WTC11 (cell line): ENCODE measurements around the gene VWF. TPM values are rescaled to one million over a fixed set of nuclear protein-coding genes. Genes with fewer than 3 reads are reported as not detected.

Source experiments
- ATAC-seq: fragments of 200-7000 bp; cut with Tn5 transposase; 2 replicates; pipeline ENCODE4 v1.10.0; 2021; ENCODE audit warnings: mild to moderate bottlenecking, moderate library complexity
- CTCF ChIA-PET: fragments of 300-600 bp; sonication (Branson Sonifier 250); formaldehyde crosslinking; loops from one replicate; lab custom pipeline; 2021; ENCODE audit warnings: antibody characterized with exemption; lab: Charles Lee
- POLR2A ChIA-PET: fragments of 350-600 bp; sonication (Branson Sonifier 250); formaldehyde crosslinking; loops from one replicate; lab custom pipeline; 2021; ENCODE audit warnings: antibody characterized with exemption; lab: Charles Lee
- DNase-seq: peaks from one replicate; pipeline ENCODE4 v3.0.0; 2021; ENCODE audit warnings: low spot score
- H3K27ac Mint-ChIP-seq: 2 replicates; pipeline ENCODE4 v1.8.0; 2021; ENCODE audit warnings: mixed read lengths
- H3K27me3 Mint-ChIP-seq: 2 replicates; pipeline ENCODE4 v1.8.0; 2021; ENCODE audit warnings: low read depth, mild to moderate bottlenecking, moderate library complexity, mixed read lengths
- H3K36me3 Mint-ChIP-seq: 2 replicates; pipeline ENCODE4 v1.8.0; 2021; ENCODE audit warnings: mixed read lengths
- H3K4me1 Mint-ChIP-seq: 2 replicates; pipeline ENCODE4 v1.8.0; 2022; ENCODE audit warnings: mixed read lengths
- H3K4me3 Mint-ChIP-seq: 2 replicates; pipeline ENCODE4 v1.8.0; 2021; ENCODE audit warnings: mild to moderate bottlenecking, moderate library complexity, mixed read lengths
- H3K9me3 Mint-ChIP-seq: 2 replicates; pipeline ENCODE4 v1.8.0; 2021; ENCODE audit warnings: mixed read lengths
- CBFB ChIP-seq: sonication (generic); formaldehyde crosslinking; IDR thresholded peaks from 2 replicates; pipeline ENCODE4 v1.8.1; 2022; ENCODE audit warnings: mild to moderate bottlenecking, low read depth, missing genetic modification reagents
- FOXK1 ChIP-seq: sonication (generic); formaldehyde crosslinking; IDR thresholded peaks from 2 replicates; pipeline ENCODE4 v1.8.0; 2022; ENCODE audit warnings: mild to moderate bottlenecking, moderate library complexity, missing genetic modification reagents
- GABPB1 ChIP-seq: sonication (generic); formaldehyde crosslinking; IDR thresholded peaks from 2 replicates; pipeline ENCODE4 v1.8.1; 2023; ENCODE audit warnings: mild to moderate bottlenecking, missing genetic modification reagents
- IRF1 ChIP-seq: sonication (generic); formaldehyde crosslinking; IDR thresholded peaks from 2 replicates; pipeline ENCODE4 v1.8.0; 2023; ENCODE audit warnings: missing genetic modification reagents
- MYBL2 ChIP-seq: sonication (generic); formaldehyde crosslinking; IDR thresholded peaks from 2 replicates; pipeline ENCODE4 v1.8.1; 2023; ENCODE audit warnings: mild to moderate bottlenecking, moderate library complexity, missing genetic modification reagents
- NFE2L1 ChIP-seq: sonication (generic); formaldehyde crosslinking; IDR thresholded peaks from 2 replicates; pipeline ENCODE4 v1.8.1; 2023; ENCODE audit warnings: missing genetic modification reagents
- ZBTB21 ChIP-seq: sonication (generic); formaldehyde crosslinking; IDR thresholded peaks from 2 replicates; pipeline ENCODE4 v1.8.1; 2023; ENCODE audit warnings: mild to moderate bottlenecking, missing genetic modification reagents, borderline replicate concordance
- ZMAT4 ChIP-seq: fragments of 250-450 bp; sonication (Bioruptor Pico); IDR thresholded peaks from 2 replicates; pipeline ENCODE4 v1.9.0; 2021; ENCODE audit warnings: mild to moderate bottlenecking
- ZNF423 ChIP-seq: fragments of 250-450 bp; sonication (Bioruptor Pico); IDR thresholded peaks from 2 replicates; pipeline ENCODE4 v2.1.2; 2022; ENCODE audit warnings: mild to moderate bottlenecking, moderate library complexity
- total RNA-seq: library from RNA; stranded (reverse); gene quantifications from 3 replicates; pipeline ENCODE4 v1.2.3, GENCODE V29; 2021
- TF ChIP-seq, protein P1 (sequence below): sonication (generic); formaldehyde crosslinking; IDR thresholded peaks from 2 replicates; pipeline ENCODE4 v1.8.1; 2023; ENCODE audit warnings: mild to moderate bottlenecking, missing genetic modification reagents
- TF ChIP-seq, protein P2 (sequence below): fragments of 250-450 bp; sonication (Bioruptor Pico); IDR thresholded peaks from 2 replicates; pipeline ENCODE4 v1.9.0; 2021; ENCODE audit warnings: mild to moderate bottlenecking
- TF ChIP-seq, protein P3 (sequence below): fragments of 250-450 bp; sonication (Bioruptor Pico); IDR thresholded peaks from 2 replicates; pipeline ENCODE4 v2.1.2; 2022; ENCODE audit warnings: mild to moderate bottlenecking, moderate library complexity
- TF ChIP-seq, protein P4 (sequence below): fragments of 250-450 bp; sonication (Bioruptor Pico); conservative IDR thresholded peaks from 2 replicates; pipeline ENCODE4 v1.9.0; 2021; ENCODE audit warnings: mild to moderate bottlenecking
- TF ChIP-seq, protein P5 (sequence below): sonication (generic); formaldehyde crosslinking; IDR thresholded peaks from 2 replicates; pipeline ENCODE4 v1.8.0; 2022; ENCODE audit warnings: mild to moderate bottlenecking, missing genetic modification reagents
- TF ChIP-seq, protein P6 (sequence below): sonication (generic); formaldehyde crosslinking; IDR thresholded peaks from 2 replicates; pipeline ENCODE4 v1.8.1; 2023; ENCODE audit warnings: mild to moderate bottlenecking, moderate library complexity, missing genetic modification reagents

The VWF gene
- total RNA-seq, 1 experiment from 2014 or later, result 0.48 TPM

- peaks cover 20% of the 10 kb centered on the region for H3K4me1 Mint-ChIP-seq
- no peak for DNase-seq
- H3K9me3 Mint-ChIP-seq, result no peaks in the 10 kb centered on the region
- no peak overlapping the region for H3K4me3 Mint-ChIP-seq
- H3K27ac Mint-ChIP-seq, result no peak overlapping the region
- H3K36me3 Mint-ChIP-seq, result no peaks in the 10 kb centered on the region
- H3K27me3 Mint-ChIP-seq, result no peaks in the 10 kb centered on the region
- TF ChIP-seq GABPB1 (CRISPR knock-in tag), result peak; percentile 43; the same call in 1 of the 2 replicates
- TF ChIP-seq, protein P1, sequence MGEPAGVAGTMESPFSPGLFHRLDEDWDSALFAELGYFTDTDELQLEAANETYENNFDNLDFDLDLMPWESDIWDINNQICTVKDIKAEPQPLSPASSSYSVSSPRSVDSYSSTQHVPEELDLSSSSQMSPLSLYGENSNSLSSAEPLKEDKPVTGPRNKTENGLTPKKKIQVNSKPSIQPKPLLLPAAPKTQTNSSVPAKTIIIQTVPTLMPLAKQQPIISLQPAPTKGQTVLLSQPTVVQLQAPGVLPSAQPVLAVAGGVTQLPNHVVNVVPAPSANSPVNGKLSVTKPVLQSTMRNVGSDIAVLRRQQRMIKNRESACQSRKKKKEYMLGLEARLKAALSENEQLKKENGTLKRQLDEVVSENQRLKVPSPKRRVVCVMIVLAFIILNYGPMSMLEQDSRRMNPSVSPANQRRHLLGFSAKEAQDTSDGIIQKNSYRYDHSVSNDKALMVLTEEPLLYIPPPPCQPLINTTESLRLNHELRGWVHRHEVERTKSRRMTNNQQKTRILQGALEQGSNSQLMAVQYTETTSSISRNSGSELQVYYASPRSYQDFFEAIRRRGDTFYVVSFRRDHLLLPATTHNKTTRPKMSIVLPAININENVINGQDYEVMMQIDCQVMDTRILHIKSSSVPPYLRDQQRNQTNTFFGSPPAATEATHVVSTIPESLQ, result no peak
- TF ChIP-seq, all 79 proteins: peak for 1
- ATAC-seq, result no peak
- CTCF ChIA-PET, result interaction anchor here (0.6 to 9.7 kb wide), 8 partner anchors 12 to 876 kb away, joined by 3 to 84 read pairs (median 10); no protein-coding TSS in a partner anchor
- POLR2A ChIA-PET, result no interaction called here
Measured at GRCh38 chr12:6072302-6072752, 52.1 kb downstream of the VWF start.

DNA sequence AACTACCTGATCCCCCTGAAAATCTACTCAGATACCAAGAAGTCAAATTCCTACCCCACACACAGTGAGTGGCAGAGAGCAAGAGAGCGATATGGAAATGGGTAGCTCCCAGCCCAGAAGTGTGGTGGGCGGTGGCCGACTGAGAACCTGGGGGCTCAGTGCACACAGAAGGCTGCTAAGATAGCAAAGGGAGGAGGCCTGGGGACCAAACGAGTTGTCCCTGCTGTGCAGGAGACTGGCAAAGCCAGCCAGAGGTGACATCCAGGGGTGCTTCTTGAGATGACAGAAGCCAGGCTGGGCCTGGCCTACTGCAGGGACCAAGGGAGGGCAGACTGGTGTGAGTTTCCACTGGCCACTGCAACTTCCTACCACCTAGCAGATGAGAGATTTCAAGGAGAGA, 52.9 kb downstream of the VWF start:
- Mint-ChIP-seq H3K27me3 (no peaks in the 10 kb centered on the region), H3K4me3 (no peak overlapping the region), H3K27ac (0 out of 2 replicates have a peak overlapping the region, but pooled peaks have one; percentile 17), H3K9me3 (no peaks in the 10 kb centered on the region), H3K4me1 (peaks cover 20% of the 10 kb centered on the region), H3K36me3 (no peaks in the 10 kb centered on the region)
- TF ChIP-seq ZNF423 (no peak), CBFB (CRISPR knock-in tag) (no peak), ZBTB21 (CRISPR knock-in tag) (no peak), MYBL2 (no peak), FOXK1 (CRISPR knock-in tag) (no peak), NFE2L1 (no peak), ZMAT4 (CRISPR knock-in tag) (no peak), IRF1 (CRISPR knock-in tag) (no peak)
- TF ChIP-seq, protein P2, sequence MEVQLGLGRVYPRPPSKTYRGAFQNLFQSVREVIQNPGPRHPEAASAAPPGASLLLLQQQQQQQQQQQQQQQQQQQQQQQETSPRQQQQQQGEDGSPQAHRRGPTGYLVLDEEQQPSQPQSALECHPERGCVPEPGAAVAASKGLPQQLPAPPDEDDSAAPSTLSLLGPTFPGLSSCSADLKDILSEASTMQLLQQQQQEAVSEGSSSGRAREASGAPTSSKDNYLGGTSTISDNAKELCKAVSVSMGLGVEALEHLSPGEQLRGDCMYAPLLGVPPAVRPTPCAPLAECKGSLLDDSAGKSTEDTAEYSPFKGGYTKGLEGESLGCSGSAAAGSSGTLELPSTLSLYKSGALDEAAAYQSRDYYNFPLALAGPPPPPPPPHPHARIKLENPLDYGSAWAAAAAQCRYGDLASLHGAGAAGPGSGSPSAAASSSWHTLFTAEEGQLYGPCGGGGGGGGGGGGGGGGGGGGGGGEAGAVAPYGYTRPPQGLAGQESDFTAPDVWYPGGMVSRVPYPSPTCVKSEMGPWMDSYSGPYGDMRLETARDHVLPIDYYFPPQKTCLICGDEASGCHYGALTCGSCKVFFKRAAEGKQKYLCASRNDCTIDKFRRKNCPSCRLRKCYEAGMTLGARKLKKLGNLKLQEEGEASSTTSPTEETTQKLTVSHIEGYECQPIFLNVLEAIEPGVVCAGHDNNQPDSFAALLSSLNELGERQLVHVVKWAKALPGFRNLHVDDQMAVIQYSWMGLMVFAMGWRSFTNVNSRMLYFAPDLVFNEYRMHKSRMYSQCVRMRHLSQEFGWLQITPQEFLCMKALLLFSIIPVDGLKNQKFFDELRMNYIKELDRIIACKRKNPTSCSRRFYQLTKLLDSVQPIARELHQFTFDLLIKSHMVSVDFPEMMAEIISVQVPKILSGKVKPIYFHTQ, result no peak
- TF ChIP-seq, protein P3, sequence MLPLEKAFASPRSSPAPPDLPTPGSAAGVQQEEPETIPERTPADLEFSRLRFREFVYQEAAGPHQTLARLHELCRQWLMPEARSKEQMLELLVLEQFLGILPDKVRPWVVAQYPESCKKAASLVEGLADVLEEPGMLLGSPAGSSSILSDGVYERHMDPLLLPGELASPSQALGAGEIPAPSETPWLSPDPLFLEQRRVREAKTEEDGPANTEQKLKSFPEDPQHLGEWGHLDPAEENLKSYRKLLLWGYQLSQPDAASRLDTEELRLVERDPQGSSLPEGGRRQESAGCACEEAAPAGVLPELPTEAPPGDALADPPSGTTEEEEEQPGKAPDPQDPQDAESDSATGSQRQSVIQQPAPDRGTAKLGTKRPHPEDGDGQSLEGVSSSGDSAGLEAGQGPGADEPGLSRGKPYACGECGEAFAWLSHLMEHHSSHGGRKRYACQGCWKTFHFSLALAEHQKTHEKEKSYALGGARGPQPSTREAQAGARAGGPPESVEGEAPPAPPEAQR, result no peak
- TF ChIP-seq, protein P4, sequence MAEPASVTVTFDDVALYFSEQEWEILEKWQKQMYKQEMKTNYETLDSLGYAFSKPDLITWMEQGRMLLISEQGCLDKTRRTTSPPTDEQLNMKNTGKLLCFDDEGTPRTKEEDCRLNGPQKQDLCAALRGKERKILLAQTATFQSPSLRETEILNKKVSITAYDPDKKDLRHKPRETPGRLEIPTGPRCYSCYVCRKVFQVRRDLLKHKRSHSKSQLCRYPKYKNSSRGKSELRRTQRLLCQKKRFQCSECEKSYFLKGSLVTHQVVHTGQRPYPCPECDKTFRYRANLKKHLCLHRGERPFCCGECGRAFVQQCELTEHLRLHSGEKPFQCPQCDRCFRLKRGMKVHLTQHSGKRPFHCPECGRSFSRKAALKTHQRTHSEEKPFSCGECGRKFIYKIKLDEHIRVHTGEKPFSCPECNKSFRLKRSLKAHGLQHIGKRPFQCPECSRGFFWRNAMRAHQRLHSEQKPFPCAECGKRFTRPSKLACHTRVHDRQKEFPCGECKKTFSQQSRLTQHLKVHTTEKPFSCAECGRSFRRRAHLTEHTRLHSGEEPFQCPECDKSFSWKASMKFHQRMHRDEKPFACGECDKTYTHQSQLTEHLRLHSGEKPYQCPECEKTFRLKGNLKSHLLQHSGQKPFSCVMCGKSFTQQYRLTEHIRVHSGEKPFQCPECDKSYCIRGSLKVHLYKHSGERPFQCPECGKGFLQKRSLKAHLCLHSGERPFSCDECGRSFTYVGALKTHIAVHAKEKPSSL, result no peak
- TF ChIP-seq, protein P5, sequence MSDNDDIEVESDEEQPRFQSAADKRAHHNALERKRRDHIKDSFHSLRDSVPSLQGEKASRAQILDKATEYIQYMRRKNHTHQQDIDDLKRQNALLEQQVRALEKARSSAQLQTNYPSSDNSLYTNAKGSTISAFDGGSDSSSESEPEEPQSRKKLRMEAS (CRISPR knock-in tag), result no peak
- TF ChIP-seq, protein P6, sequence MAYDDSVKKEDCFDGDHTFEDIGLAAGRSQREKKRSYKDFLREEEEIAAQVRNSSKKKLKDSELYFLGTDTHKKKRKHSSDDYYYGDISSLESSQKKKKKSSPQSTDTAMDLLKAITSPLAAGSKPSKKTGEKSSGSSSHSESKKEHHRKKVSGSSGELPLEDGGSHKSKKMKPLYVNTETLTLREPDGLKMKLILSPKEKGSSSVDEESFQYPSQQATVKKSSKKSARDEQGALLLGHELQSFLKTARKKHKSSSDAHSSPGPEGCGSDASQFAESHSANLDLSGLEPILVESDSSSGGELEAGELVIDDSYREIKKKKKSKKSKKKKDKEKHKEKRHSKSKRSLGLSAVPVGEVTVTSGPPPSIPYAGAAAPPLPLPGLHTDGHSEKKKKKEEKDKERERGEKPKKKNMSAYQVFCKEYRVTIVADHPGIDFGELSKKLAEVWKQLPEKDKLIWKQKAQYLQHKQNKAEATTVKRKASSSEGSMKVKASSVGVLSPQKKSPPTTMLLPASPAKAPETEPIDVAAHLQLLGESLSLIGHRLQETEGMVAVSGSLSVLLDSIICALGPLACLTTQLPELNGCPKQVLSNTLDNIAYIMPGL (CRISPR knock-in tag), result no peak
- ChIA-PET POLR2A (interaction anchor here (0.9 kb wide), 1 partner anchor 13 kb away, joined by 4 read pairs; no protein-coding TSS in a partner anchor), CTCF (interaction anchor here (1.1 to 9.7 kb wide), 8 partner anchors 9 to 212 kb away, joined by 3 to 84 read pairs (median 9); no protein-coding TSS in a partner anchor)
- no peak for DNase-seq
- ATAC-seq, result no peak
